ENCODE measurements around the gene CDH23.

CDH23 gene

DNA sequence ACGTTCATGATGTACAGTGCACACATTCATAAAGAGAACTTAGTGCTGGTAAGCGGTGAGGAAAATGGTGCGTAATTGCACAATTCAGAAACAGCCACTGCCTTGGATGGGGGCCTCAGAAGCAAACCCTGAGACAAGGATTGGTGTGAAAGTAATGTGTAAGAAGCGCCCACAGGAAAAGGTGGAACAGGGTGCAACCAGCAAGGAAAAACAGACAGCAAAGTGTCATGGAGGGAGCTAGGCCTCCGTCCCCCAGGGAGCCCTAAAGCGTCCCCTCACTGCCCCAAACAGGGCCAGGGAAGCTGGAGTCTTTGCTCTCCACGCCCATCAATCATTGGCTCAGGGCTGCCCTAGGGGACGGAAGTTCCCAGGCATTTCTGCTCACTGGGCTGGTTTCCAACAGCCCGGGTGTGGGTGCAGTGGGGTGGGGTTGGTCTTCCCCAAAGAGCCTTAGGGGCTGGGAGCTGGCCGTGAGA, 332.5 kb downstream of the CDH23 start:
- Histone ChIP-seq H3K9me3 (ENCODE audit: control insufficient read depth, low read length) (no peaks in the 10 kb centered on the region), H3K9ac (ENCODE audit: low read length) (no peak overlapping the region), H3K4me1 (ENCODE audit: control insufficient read depth, insufficient read depth, low read length) (peaks cover 43% of the 10 kb centered on the region), H3K4me3 (ENCODE audit: low read length) (no peak overlapping the region), H3K27me3 (ENCODE audit: control insufficient read depth, insufficient read depth, low read length) (no peaks in the 10 kb centered on the region), H3K36me3 (ENCODE audit: control insufficient read depth, insufficient read depth, low read length) (no peaks in the 10 kb centered on the region)

GRCh38 chr10:71731791-71732190, 335.1 kb downstream of the CDH23 start:
- H3K36me3 ChIP-seq (ENCODE audit: control insufficient read depth, insufficient read depth, low read length), result no peaks in the 10 kb centered on the region
- H3K4me1 ChIP-seq (ENCODE audit: control insufficient read depth, insufficient read depth, low read length), result peaks cover 44% of the 10 kb centered on the region
- H3K9me3 ChIP-seq (ENCODE audit: control insufficient read depth, low read length), result no peaks in the 10 kb centered on the region
- no peak overlapping the region for H3K4me3 ChIP-seq (ENCODE audit: low read length)
- no peaks in the 10 kb centered on the region for H3K27me3 ChIP-seq (ENCODE audit: control insufficient read depth, insufficient read depth, low read length)
- H3K9ac ChIP-seq (ENCODE audit: low read length), result no peak overlapping the region

GRCh38 chr10:71734797-71735196, 338.1 kb downstream of the CDH23 start:
- no peak overlapping the region for H3K4me3 ChIP-seq (ENCODE audit: low read length)
- H3K9me3 ChIP-seq (ENCODE audit: control insufficient read depth, low read length), result no peaks in the 10 kb centered on the region
- H3K4me1 ChIP-seq (ENCODE audit: control insufficient read depth, insufficient read depth, low read length), result peaks cover 35% of the 10 kb centered on the region
- no peak overlapping the region for H3K9ac ChIP-seq (ENCODE audit: low read length)
- no peaks in the 10 kb centered on the region for H3K36me3 ChIP-seq (ENCODE audit: control insufficient read depth, insufficient read depth, low read length)
- H3K27me3 ChIP-seq (ENCODE audit: control insufficient read depth, insufficient read depth, low read length), result no peaks in the 10 kb centered on the region

DNA sequence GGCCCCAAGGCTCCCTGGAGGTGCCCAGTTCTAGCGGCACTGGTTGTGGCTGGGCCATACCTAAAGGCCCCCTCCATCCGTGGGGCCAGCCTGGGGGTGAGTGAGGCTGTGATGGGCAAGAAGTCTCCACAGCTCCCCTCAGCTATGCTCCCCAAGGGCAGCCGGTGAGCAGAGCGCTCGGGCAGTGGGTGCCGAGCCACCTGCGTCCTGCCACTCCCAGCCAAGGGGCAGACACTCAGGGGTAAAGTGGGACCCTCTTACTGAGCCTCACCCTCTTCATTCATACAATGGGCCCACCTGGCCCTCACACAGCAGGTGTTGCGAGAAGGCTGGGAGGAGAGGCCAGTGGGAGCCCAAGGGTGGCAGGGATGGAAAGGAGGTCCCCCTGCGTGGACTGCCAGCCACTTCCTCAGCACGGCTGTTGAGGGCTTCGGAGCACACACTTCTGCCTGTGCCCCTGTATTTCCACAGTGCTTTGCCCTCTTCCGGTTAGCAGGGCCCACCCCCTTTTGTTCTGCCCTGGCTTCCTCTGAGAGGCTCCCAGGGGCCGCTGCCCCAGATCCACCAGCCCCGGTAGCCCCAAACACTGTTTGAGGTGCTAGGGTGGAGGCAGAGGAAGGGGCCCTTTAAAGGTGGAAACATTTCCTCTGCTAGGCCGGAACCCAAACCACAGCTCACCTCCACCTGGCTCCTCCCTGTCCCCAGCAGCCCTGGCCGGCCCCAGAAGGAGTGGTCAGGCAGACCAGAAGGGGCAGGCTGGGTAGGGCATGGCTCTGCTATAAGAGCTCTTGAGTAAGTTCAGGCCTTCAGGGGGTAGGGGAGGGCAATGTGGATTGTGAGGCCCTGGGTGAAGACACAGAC, 339.2 kb downstream of the CDH23 start:
- Histone ChIP-seq H3K9ac (ENCODE audit: low read length) (peak overlapping the region; percentile 45), H3K9me3 (ENCODE audit: control insufficient read depth, low read length) (no peaks in the 10 kb centered on the region), H3K4me1 (ENCODE audit: control insufficient read depth, insufficient read depth, low read length) (peaks cover 42% of the 10 kb centered on the region), H3K27me3 (ENCODE audit: control insufficient read depth, insufficient read depth, low read length) (no peaks in the 10 kb centered on the region), H3K4me3 (ENCODE audit: low read length) (no peak overlapping the region), H3K36me3 (ENCODE audit: control insufficient read depth, insufficient read depth, low read length) (no peaks in the 10 kb centered on the region)

DNA sequence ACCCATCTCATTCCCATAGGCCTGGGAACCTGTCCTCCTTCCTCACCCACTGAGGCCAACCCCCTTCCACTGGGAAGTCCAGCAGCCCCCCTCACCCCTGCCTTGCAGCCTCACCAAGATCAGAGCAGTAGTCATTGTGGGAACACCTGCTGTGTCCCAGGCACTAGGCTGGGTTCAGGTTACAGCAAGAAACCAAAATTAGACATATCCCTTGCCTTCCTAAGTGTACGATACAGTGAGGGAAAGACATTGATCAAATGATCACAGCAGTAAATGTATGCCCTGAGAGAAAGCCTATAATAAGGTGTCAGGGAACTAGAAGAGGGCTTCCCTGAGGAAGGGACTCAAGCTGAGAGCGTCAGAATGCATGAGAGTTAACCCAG, 339.8 kb downstream of the CDH23 start:
- Histone ChIP-seq H3K27me3 (ENCODE audit: control insufficient read depth, insufficient read depth, low read length) (no peaks in the 10 kb centered on the region), H3K4me3 (ENCODE audit: low read length) (no peak overlapping the region), H3K4me1 (ENCODE audit: control insufficient read depth, insufficient read depth, low read length) (peaks cover 42% of the 10 kb centered on the region), H3K9ac (ENCODE audit: low read length) (peak overlapping the region; percentile 45), H3K36me3 (ENCODE audit: control insufficient read depth, insufficient read depth, low read length) (no peaks in the 10 kb centered on the region), H3K9me3 (ENCODE audit: control insufficient read depth, low read length) (no peaks in the 10 kb centered on the region)

- Histone ChIP-seq H3K9me3 (ENCODE audit: control insufficient read depth, low read length) (no peaks in the 10 kb centered on the region), H3K36me3 (ENCODE audit: control insufficient read depth, insufficient read depth, low read length) (no peaks in the 10 kb centered on the region), H3K4me1 (ENCODE audit: control insufficient read depth, insufficient read depth, low read length) (peaks cover 42% of the 10 kb centered on the region), H3K9ac (ENCODE audit: low read length) (peak overlapping the region; percentile 17), H3K4me3 (ENCODE audit: low read length) (no peak overlapping the region), H3K27me3 (ENCODE audit: control insufficient read depth, insufficient read depth, low read length) (no peaks in the 10 kb centered on the region)
Measured at GRCh38 chr10:71737001-71737833, 340.5 kb downstream of the CDH23 start.

DNA sequence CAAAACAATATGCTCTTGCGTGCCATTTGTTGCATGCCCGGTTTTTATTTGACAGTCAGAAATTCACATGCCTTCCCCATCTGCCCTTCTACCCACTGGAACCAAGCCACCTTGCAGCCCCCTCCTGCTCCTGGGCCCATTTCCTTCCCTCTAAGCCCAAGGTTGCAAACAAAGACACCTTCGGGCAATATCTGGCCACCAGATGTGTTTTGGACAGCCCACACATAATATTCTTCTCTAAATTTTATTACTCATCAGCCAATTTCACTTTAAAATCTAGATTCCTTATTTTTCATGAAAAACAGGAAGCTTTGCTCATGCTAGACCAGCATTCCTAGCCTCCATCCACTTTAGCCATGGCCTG, 341.1 kb downstream of the CDH23 start:
- H3K4me3 ChIP-seq (ENCODE audit: low read length), result no peak overlapping the region
- peak overlapping the region; percentile 17 for H3K9ac ChIP-seq (ENCODE audit: low read length)
- H3K27me3 ChIP-seq (ENCODE audit: control insufficient read depth, insufficient read depth, low read length), result no peaks in the 10 kb centered on the region
- H3K9me3 ChIP-seq (ENCODE audit: control insufficient read depth, low read length), result no peaks in the 10 kb centered on the region
- peaks cover 42% of the 10 kb centered on the region for H3K4me1 ChIP-seq (ENCODE audit: control insufficient read depth, insufficient read depth, low read length)
- no peaks in the 10 kb centered on the region for H3K36me3 ChIP-seq (ENCODE audit: control insufficient read depth, insufficient read depth, low read length)

GRCh38 chr10:71739358-71739900, 342.7 kb downstream of the CDH23 start:
- H3K9me3 ChIP-seq (ENCODE audit: control insufficient read depth, low read length), result no peaks in the 10 kb centered on the region
- H3K4me1 ChIP-seq (ENCODE audit: control insufficient read depth, insufficient read depth, low read length), result peaks cover 42% of the 10 kb centered on the region
- H3K27me3 ChIP-seq (ENCODE audit: control insufficient read depth, insufficient read depth, low read length), result no peaks in the 10 kb centered on the region
- H3K4me3 ChIP-seq (ENCODE audit: low read length), result no peak overlapping the region
- H3K36me3 ChIP-seq (ENCODE audit: control insufficient read depth, insufficient read depth, low read length), result no peaks in the 10 kb centered on the region
- no peak overlapping the region for H3K9ac ChIP-seq (ENCODE audit: low read length)

GRCh38 chr10:71740069-71740653, 343.4 kb downstream of the CDH23 start:
- Histone ChIP-seq H3K9ac (ENCODE audit: low read length) (no peak overlapping the region), H3K36me3 (ENCODE audit: control insufficient read depth, insufficient read depth, low read length) (no peaks in the 10 kb centered on the region), H3K4me1 (ENCODE audit: control insufficient read depth, insufficient read depth, low read length) (peaks cover 43% of the 10 kb centered on the region)

GRCh38 chr10:71741029-71741428, 344.3 kb downstream of the CDH23 start:
- Histone ChIP-seq H3K4me3 (ENCODE audit: low read length) (no peak overlapping the region), H3K27me3 (ENCODE audit: control insufficient read depth, insufficient read depth, low read length) (no peaks in the 10 kb centered on the region), H3K9me3 (ENCODE audit: control insufficient read depth, low read length) (no peaks in the 10 kb centered on the region), H3K4me1 (ENCODE audit: control insufficient read depth, insufficient read depth, low read length) (peaks cover 43% of the 10 kb centered on the region), H3K36me3 (ENCODE audit: control insufficient read depth, insufficient read depth, low read length) (no peaks in the 10 kb centered on the region), H3K9ac (ENCODE audit: low read length) (no peak overlapping the region)

More at GRCh38 chr10:71740069-71740653, 343.4 kb downstream of the CDH23 start:
- H3K4me3 ChIP-seq (ENCODE audit: low read length), result no peak overlapping the region
- no peaks in the 10 kb centered on the region for H3K9me3 ChIP-seq (ENCODE audit: control insufficient read depth, low read length)
- H3K27me3 ChIP-seq (ENCODE audit: control insufficient read depth, insufficient read depth, low read length), result no peaks in the 10 kb centered on the region

DNA sequence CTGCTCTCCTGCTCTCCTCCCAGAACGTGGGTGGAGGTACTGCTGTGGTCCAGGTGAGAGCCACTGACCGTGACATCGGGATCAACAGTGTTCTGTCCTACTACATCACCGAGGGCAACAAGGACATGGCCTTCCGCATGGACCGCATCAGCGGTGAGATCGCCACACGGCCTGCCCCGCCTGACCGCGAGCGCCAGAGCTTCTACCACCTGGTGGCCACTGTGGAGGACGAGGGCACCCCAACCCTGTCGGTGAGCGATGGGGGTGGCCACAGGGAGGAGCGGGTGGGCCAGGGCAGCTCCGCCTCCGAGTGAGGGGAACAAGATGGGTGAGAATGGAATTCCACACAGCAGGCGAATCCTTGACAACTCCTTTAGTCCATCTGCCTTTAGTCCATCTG, 345.0 kb downstream of the CDH23 start:
- no peak overlapping the region for H3K4me3 ChIP-seq (ENCODE audit: low read length)
- H3K9me3 ChIP-seq (ENCODE audit: control insufficient read depth, low read length), result no peaks in the 10 kb centered on the region
- no peaks in the 10 kb centered on the region for H3K36me3 ChIP-seq (ENCODE audit: control insufficient read depth, insufficient read depth, low read length)
- peaks cover 43% of the 10 kb centered on the region for H3K4me1 ChIP-seq (ENCODE audit: control insufficient read depth, insufficient read depth, low read length)
- no peak overlapping the region for H3K9ac ChIP-seq (ENCODE audit: low read length)
- no peaks in the 10 kb centered on the region for H3K27me3 ChIP-seq (ENCODE audit: control insufficient read depth, insufficient read depth, low read length)
